Endodermal cell (in vitro differentiated cells): ENCODE results near the gene TXLNG. TPM values are rescaled to one million over a fixed set of nuclear protein-coding genes. Genes with fewer than 3 reads are reported as not detected.

Source experiments
- DNase-seq: peaks from one replicate; pipeline ENCODE4 v3.0.0-alpha.2; 2017
- H3K27ac ChIP-seq: 2 replicates; pipeline ENCODE4 v1.5.1; 2013; ENCODE audit warnings: mild to moderate bottlenecking, low read depth, low read length, moderate library complexity
- H3K27me3 ChIP-seq: 2 replicates; pipeline ENCODE4 v1.6.1; 2013; ENCODE audit warnings: mild to moderate bottlenecking, low read length, moderate library complexity; ENCODE audit not compliant: insufficient read depth, control insufficient read depth, poor library complexity, severe bottlenecking
- H3K36me3 ChIP-seq: 2 replicates; pipeline ENCODE4 v1.7.0; 2013; ENCODE audit warnings: mild to moderate bottlenecking, low read length, moderate library complexity; ENCODE audit not compliant: control insufficient read depth, insufficient read depth
- H3K4me1 ChIP-seq: one replicate; pipeline ENCODE4 v1.7.0; 2013; ENCODE audit warnings: low read length; ENCODE audit not compliant: control insufficient read depth, insufficient read depth
- H3K4me3 ChIP-seq: 2 replicates; pipeline ENCODE4 v1.5.1; 2013; ENCODE audit warnings: mild to moderate bottlenecking, low read length, moderate library complexity
- H3K9ac ChIP-seq: 2 replicates; pipeline ENCODE4 v1.6.1; 2013; ENCODE audit warnings: mild to moderate bottlenecking, low read length, moderate library complexity; ENCODE audit not compliant: poor library complexity, severe bottlenecking; ENCODE audit errors: extremely low read depth
- H3K9me3 ChIP-seq: 2 replicates; pipeline ENCODE4 v1.6.1; 2013; ENCODE audit warnings: mild to moderate bottlenecking, low read length, moderate library complexity; ENCODE audit not compliant: control insufficient read depth
- H3K27ac Mint-ChIP-seq: 2 replicates; pipeline ENCODE4 v1.8.0; 2020; ENCODE audit warnings: mixed read lengths
- H3K27me3 Mint-ChIP-seq: 2 replicates; pipeline ENCODE4 v1.8.0; 2021; ENCODE audit warnings: mild to moderate bottlenecking, mixed read lengths; ENCODE audit not compliant: insufficient read depth
- H3K36me3 Mint-ChIP-seq: 2 replicates; pipeline ENCODE4 v1.8.0; 2020; ENCODE audit warnings: low read depth, mixed read lengths
- H3K4me1 Mint-ChIP-seq: 2 replicates; pipeline ENCODE4 v1.8.0; 2020; ENCODE audit warnings: mixed read lengths
- H3K4me3 Mint-ChIP-seq: 2 replicates; pipeline ENCODE4 v1.8.0; 2020; ENCODE audit warnings: mild to moderate bottlenecking, moderate library complexity, mixed read lengths
- H3K9me3 Mint-ChIP-seq: 2 replicates; pipeline ENCODE4 v1.8.0; 2020; ENCODE audit warnings: mild to moderate bottlenecking, mixed read lengths
- WGBS, 2 experiments: methylation state at CpG; one replicate each; pipeline versions ENCODE4 v1.1.5 to v1.1.7; 2013; ENCODE audit warnings: missing lambda C conversion rate in 2 of 2, mixed read lengths in 1 of 2; ENCODE audit not compliant: insufficient coverage in 1 of 2, insufficient read length in 1 of 2; 5-methylcytosine and 5-hydroxymethylcytosine counted together
- total RNA-seq, 2 donors: library from RNA; stranded (reverse); fragmentation: NEBNext Ultra II Directional in 1 of 2; extraction: Animal tissue kit (Norgen Biotek cat#: 25700) in 1 of 2; gene quantifications; 2 replicates in 1 of 2; 3 replicates in 1 of 2; pipeline ENCODE4 v1.2.1, GENCODE V29; 2021
- TF ChIP-seq, protein P1 (sequence below): fragments of 200-600 bp; sonication (generic); conservative IDR thresholded peaks from 2 replicates; pipeline ENCODE4 v1.5.0; 2021; ENCODE audit warnings: antibody characterized with exemption, mild to moderate bottlenecking

The TXLNG gene
- total RNA-seq, 2 donors from 2014 or later, result 13.8 to 31.0 TPM

DNA sequence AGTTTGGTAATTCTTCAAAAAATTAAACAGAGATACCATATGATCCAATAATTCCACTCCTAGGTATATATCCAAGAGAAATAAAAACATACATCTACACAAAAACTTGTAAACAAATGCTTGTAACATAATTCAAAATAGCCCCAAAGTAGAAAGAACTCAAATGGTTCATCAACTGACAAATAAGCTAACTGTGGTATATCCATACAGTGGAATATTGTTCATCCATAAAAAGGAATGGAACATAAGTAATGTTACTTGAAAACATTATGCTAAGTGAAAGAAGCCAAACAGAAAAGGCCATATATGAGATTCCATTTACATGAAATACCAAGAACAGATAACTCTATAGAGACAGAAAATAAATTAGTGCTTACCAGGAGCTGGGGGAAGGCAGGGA is 70.5 kb downstream of the TXLNG start:
- H3K27me3 Mint-ChIP-seq, result no peaks in the 10 kb centered on the region
- peaks cover 12% of the 10 kb centered on the region for H3K9me3 Mint-ChIP-seq
- H3K4me3 Mint-ChIP-seq, result no peak overlapping the region
- Histone ChIP-seq H3K9ac (no peak overlapping the region), H3K9me3 (no peaks in the 10 kb centered on the region), H3K4me3 (no peak overlapping the region), H3K36me3 (peaks cover 82% of the 10 kb centered on the region), H3K27ac (no peak overlapping the region), H3K27me3 (no peaks in the 10 kb centered on the region), H3K4me1 (no peaks in the 10 kb centered on the region)
- TF ChIP-seq, protein P1, sequence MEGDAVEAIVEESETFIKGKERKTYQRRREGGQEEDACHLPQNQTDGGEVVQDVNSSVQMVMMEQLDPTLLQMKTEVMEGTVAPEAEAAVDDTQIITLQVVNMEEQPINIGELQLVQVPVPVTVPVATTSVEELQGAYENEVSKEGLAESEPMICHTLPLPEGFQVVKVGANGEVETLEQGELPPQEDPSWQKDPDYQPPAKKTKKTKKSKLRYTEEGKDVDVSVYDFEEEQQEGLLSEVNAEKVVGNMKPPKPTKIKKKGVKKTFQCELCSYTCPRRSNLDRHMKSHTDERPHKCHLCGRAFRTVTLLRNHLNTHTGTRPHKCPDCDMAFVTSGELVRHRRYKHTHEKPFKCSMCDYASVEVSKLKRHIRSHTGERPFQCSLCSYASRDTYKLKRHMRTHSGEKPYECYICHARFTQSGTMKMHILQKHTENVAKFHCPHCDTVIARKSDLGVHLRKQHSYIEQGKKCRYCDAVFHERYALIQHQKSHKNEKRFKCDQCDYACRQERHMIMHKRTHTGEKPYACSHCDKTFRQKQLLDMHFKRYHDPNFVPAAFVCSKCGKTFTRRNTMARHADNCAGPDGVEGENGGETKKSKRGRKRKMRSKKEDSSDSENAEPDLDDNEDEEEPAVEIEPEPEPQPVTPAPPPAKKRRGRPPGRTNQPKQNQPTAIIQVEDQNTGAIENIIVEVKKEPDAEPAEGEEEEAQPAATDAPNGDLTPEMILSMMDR, result no peak
- peaks cover 88% of the 10 kb centered on the region for H3K36me3 Mint-ChIP-seq
- DNase-seq, result no peak
- no peak overlapping the region for H3K27ac Mint-ChIP-seq
- H3K4me1 Mint-ChIP-seq, result no peaks in the 10 kb centered on the region

DNA sequence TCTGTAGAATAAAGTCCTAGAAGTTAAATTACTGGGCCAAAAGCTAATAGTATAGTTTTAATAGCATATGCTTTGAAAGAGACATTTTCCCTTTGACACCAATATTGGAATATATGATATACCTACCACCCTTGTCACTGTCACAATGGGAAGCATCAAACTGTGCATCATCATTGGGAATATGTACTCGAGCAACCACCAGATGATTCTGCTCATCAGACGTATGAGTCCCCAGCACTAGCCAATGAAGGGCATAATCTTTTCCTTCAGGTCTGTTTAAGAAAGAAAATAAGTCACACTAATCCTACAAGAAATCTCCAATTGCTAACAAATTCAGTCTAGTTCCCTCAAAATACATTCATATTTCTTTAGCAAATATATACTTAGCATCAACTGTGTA is 76.6 kb downstream of the TXLNG start:
- H3K27ac ChIP-seq, result no peak overlapping the region
- H3K4me1 ChIP-seq, result no peaks in the 10 kb centered on the region
- no peaks in the 10 kb centered on the region for H3K27me3 ChIP-seq
- Mint-ChIP-seq H3K9me3 (peaks cover under 1% of the 10 kb centered on the region), H3K4me3 (no peak overlapping the region), H3K27me3 (no peaks in the 10 kb centered on the region), H3K27ac (no peak overlapping the region), H3K36me3 (peaks cover 81% of the 10 kb centered on the region), H3K4me1 (peaks cover 5% of the 10 kb centered on the region)
- peaks cover 64% of the 10 kb centered on the region for H3K36me3 ChIP-seq
- 91 to 100% methylated on average over 1 to 2 of the region's 2 CpGs for WGBS, 2 experiments
- H3K9ac ChIP-seq, result no peak overlapping the region
- no peaks in the 10 kb centered on the region for H3K9me3 ChIP-seq
- TF ChIP-seq, protein P1, result no peak
- no peak overlapping the region for H3K4me3 ChIP-seq
- DNase-seq, result no peak

- no peak overlapping the region for H3K9ac ChIP-seq
These were observed 81.7 kb downstream of the TXLNG start for GRCh38 chrX:16867947-16868346.

More at GRCh38 chrX:16867947-16868346, 81.7 kb downstream of the TXLNG start:
- DNase-seq, result no peak
- Histone ChIP-seq H3K4me1 (no peaks in the 10 kb centered on the region), H3K27me3 (no peaks in the 10 kb centered on the region), H3K4me3 (peak overlapping the region; percentile 88), H3K27ac (no peak overlapping the region), H3K36me3 (peaks cover 18% of the 10 kb centered on the region), H3K9me3 (no peaks in the 10 kb centered on the region)
- Mint-ChIP-seq H3K4me3 (peak overlapping the region; percentile 96), H3K4me1 (peaks cover 37% of the 10 kb centered on the region), H3K36me3 (peaks cover 51% of the 10 kb centered on the region), H3K9me3 (no peaks in the 10 kb centered on the region), H3K27ac (no peak overlapping the region), H3K27me3 (peaks cover 9% of the 10 kb centered on the region)
- WGBS, 2 experiments, result 98% methylated on average over 4 of the region's 6 CpGs; no CpG with 5 or more reads in 1 of the 2 experiments
- TF ChIP-seq, protein P1, result no peak
